Ovary (tissue), 3 donors: Measurements from ENCODE around the gene GLB1L2.

ENCODE experiments used
- CTCF ChIP-seq, 3 donors: fragments of 450-650 bp in 2 of 3; fragments of 200-600 bp in 1 of 3; IDR thresholded peaks; one replicate each; pipeline versions ENCODE4 v1.5.1 to v1.8.0; 2016 to 2022; ENCODE audit warnings: antibody characterized with exemption in 3 of 3, mild to moderate bottlenecking in 1 of 3
- EP300 ChIP-seq: sonication (generic); formaldehyde crosslinking; IDR thresholded peaks from one replicate; pipeline ENCODE4 v1.6.1; 2017; ENCODE audit warnings: antibody characterized with exemption
- POLR2A ChIP-seq: fragments of 450-650 bp; IDR thresholded peaks from one replicate; pipeline ENCODE4 v1.6.1; 2017; ENCODE audit warnings: antibody characterized with exemption, mild to moderate bottlenecking, moderate library complexity
- donor health status: DM: no; HTN: no; CAD: no.

- no peak for TF ChIP-seq POLR2A
- TF ChIP-seq CTCF (IDR thresholded peaks at IDR 0.05), result peak; percentile 14 to 45 (median 19)
- TF ChIP-seq EP300, result no peak
Observed at GRCh38 chr11:134360050-134360835, 28.5 kb downstream of the GLB1L2 start.
